D341Med (cell line): ENCODE data around the gene ZNF582.

Experiments
- DNase-seq: peaks from one replicate; pipeline ENCODE4 v3.0.0; 2012; ENCODE audit warnings: low spot score

ZNF582 gene

DNA sequence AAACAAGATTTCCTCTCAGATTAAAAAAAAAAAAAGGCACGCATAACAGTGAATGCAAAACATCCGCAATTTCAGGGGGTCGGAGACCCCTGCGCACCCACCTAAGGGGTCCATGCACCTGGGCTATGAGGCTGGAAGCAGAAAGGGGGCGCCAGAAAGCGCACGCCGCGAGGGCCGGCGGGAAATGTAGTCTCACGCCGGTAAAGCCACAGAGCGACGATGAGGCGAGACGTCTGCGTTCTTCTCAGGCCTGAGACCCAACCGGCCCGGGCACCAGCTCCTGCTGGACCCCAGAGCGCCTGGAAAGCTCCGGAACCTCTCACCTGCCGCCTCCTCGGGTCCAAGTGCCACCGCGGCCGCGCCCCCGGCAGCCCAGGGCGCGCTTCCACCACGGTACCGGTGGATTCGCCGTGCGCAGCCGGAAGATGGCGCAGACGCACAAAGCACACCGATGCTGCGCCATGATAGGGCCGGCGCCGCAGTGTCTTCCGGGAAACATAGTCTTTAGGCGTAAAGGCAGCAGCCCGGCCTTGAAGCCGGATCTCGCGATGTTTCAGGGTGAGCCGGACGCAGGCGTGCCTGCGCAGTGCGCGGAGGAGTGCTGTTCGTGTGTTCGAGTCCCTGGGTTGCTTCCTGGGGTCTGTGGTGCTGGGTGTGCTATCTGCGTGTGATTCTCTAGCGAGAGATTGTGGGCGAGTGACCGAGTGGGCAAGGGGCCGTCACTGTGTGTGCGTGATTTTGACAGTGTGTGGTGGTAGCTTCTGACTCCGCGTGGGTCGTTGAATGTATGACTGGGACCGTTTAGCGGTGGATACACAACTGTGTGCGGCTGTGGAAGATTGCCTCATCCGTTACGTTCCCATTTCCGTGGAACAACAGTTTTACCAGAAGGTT, at the start of gene ZNF582:
Gene ZNF582 (minus strand): TSS at position 416 of the 894 bp plus-strand sequence. CDS start 1,782 bp downstream, outside the sequence.
- peak; percentile 94 for DNase-seq

DNA sequence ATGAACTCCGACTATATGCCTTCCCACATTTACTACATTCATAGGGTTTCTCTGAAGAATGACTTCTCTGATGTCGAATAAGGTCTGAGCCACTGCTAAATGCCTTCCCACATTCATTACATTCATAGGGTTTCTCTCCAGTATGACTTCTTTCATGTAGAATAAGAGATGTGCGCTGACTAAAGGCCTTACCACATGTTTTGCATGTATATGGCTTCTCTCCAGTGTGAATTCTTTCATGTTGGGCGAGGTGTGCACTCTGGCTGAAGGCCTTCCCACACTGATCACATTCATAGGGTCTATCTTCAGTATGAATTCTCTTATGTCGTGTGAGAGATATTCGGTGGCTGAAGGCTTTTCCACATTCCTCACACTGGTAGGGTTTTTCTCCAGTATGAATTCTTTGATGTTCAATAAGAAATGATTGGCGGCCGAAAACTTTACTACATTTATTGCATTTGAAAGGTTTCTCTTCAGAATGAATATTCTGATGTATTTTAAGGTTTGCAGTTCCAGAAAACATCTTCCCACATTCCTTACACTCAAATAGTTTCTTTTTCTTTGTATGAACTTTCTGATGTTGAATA, 48.0 kb upstream of the ZNF582 start:
- no peak for DNase-seq

DNA sequence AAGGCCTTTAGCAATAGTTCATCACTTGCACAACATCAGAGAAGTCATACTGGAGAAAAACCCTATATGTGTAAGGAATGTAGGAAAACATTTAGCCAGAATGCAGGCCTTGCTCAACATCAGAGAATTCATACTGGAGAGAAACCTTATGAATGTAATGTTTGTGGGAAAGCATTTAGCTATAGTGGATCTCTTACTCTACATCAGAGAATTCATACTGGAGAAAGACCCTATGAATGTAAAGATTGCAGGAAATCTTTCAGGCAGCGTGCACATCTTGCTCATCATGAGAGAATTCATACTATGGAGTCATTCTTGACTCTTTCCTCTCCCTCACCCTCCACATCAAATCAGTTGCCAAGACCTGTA, 30.6 kb upstream of the ZNF582 start:
- DNase-seq, result no peak

DNA sequence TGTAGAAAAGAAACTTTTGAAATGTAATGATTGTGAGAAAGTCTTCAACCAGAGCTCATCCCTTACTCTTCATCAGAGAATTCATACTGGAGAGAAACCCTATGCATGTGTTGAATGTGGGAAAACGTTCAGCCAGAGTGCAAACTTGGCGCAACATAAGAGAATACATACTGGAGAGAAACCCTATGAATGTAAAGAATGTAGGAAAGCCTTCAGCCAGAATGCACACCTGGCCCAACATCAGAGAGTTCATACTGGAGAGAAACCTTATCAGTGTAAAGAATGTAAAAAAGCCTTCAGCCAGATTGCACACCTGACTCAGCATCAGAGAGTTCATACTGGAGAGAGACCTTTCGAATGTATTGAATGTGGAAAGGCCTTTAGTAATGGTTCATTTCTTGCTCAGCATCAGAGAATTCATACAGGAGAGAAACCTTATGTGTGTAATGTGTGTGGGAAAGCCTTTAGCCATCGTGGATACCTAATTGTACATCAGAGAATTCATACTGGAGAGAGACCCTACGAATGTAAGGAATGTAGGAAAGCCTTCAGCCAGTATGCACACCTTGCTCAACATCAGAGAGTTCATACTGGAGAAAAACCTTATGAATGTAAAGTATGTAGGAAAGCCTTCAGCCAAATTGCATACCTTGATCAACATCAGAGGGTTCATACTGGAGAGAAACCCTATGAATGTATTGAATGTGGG, 30.1 kb upstream of the ZNF582 start:
- DNase-seq, result no peak

DNA sequence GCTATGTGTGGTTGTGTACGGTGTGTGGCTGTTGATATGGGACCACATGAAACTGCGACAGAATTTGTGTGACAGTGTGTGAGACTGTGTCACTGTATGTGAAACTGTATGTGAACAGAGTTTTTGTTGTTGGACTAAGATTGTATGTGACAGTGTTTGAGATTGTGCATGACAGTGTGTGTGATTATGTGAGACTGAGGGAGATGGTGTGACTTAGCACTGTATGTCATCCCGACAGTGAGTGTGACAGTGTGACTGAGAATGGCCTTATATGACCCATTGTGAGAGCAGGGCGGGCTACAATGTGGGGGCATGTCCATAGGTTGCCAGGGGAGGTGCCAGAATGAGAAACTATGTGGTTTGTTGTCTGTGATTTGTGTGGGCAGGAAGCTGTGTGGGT, 11.7 kb upstream of the ZNF582 start:
- DNase-seq, result no peak

DNA sequence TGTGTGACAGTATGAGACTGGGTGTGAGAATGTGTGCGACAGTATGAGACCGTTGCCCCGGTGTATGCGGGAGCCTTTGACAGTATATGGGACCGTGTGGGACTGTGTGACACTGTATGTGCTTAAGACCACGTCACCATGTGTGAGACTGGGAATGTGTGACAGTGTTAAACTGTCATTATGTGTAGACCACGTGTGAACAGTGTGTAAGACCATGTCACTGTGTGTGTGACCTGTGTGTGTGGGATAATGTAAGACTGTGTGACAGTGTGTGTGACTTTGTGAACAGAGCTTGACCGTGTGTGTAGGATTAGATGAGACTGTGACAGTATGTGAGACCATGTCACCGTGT, 11.3 kb upstream of the ZNF582 start:
- DNase-seq, result peak; percentile 33

DNA sequence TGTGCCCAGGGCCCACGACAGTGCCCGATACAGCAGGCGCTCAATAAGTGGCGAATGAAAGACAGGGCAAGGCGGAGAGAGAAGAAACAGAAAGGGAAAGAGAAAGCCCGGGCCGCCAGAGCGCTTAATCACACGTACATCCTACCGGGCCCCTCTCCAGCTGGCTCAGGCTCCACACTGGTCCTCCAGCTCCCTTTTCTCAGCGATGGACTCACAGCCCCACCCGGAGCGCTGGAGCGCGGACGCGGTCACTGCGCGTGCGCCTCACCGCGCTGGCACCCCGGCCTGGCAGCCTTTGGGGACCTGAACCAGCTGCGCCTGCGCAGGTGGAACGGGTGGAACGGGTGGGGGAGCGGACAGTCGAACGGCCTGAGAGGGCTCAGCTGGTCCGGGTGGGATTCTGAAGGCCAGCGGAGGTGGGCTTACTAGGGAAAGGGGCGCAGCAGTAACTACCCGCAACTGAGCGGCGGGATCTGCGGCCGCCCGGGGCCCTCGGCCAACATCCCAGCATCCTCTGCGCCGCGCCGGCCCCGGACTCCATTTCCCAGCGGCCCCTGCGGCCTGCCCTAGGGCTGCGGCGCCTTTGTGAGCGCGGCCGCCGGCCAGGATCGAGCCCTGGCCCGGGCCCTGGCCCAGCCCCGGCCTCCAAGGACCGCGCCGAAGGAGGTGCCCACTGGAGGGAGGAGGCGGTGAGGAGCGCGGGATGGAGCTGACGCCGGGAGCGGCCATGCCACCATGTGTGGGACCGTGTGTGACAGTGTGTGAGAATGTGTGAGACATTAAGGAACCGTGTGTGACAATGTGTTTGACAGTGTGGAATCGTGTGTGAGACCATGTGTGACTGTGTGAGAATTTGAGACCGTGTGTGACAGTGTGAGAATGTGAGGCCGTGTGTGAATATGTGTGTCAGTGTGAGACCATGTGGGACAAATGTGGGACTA, 10.7 kb upstream of the ZNF582 start, which contains the start of gene ZNF583:
Gene ZNF583 (plus strand): TSS at position 569 of the 941 bp plus-strand sequence. CDS start 2,783 bp downstream, outside the sequence.
- DNase-seq, result peak; percentile 98

DNA sequence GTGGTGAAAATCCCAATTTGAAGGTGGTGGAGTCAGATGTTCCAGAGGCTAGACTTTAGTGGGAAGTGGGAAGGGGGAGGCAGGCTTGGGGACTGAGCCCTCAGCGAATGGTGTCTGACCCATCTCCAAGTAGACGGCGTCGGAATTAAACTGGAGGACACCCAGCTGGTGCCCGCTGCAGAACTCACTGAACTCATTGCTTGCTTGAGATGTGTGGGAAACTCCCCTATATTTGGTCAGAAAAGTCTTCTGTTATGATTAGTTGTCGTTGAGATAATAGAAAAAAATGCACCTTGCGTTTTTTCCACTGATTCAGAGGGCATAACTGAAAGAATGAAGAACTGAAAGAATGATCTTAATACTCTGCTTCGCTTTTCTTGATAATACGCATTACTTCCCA, 9.9 kb upstream of the ZNF582 start:
- no peak for DNase-seq

DNA sequence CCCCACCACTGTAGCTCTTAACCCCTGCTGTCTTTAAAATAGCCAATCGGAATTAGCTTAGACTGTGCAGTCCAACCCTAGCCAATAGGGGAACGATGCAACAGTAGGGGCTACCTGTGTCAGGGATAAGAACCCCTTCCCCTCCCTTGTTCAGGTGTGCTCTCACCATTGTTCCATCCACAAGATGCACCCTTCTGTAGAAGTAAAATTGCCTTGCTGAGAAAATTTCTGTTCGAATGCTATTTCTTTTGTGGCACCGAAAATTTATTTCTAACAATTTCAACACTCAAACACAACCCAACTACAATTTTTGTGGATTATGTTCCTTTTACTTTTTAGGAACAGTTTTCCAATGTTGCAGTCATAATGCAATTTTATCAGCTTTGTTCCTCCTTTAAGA, 7.2 kb upstream of the ZNF582 start:
- no peak for DNase-seq

DNA sequence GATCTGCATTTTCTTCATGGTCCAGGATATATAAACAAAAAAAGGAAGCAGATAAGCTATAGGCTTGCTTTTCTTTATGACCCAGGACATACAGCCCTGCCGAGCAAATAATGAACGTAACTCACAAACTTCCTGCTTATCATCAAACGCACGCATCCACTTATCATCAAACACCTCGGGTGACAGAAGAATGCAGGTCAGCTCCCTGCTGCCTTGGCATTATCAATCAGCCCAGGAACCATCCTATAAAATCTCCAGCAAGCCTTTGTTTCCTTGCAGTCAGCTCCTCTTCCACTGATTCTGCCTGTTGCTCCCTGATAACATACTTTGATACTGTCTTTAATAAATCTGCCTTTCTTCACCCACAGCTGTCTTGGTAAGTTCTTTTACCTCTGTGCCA, 5.5 kb upstream of the ZNF582 start:
- DNase-seq, result no peak

DNA sequence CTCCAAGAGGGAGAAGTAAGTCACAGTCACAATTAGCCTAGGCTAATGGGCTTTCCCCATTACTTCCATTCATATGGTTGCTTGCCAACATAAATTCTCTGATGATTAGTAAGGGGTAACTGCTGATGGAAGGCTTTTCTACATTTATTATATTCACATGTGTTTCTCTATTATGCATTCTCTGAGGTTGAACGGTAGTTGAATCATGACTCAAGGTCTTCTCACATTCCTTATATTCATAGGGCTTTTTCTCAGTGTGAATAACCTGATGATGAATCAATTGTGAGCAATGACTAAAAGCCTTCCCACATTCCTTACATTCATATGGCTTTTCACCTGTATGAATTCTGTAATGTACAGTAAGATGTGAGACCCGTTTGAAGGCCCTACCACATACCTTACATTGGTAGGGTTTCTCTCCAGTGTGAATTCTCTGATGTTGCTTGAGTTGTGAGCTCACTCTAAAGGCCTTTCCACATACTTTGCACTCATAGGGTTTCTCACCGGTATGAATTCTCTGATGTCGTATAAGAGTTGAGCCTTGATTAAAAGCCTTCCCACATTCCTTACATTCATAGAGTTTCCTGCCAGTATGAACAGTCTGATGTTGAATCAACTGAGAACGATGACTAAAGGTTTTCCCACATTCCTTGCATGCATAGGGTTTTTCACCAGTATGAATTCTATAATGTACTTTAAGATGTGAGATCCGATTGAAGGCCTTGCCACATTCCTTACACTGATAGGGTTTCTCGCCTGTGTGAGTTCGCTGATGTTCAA, 9.3 kb downstream of the ZNF582 start:
- DNase-seq, result no peak

DNA sequence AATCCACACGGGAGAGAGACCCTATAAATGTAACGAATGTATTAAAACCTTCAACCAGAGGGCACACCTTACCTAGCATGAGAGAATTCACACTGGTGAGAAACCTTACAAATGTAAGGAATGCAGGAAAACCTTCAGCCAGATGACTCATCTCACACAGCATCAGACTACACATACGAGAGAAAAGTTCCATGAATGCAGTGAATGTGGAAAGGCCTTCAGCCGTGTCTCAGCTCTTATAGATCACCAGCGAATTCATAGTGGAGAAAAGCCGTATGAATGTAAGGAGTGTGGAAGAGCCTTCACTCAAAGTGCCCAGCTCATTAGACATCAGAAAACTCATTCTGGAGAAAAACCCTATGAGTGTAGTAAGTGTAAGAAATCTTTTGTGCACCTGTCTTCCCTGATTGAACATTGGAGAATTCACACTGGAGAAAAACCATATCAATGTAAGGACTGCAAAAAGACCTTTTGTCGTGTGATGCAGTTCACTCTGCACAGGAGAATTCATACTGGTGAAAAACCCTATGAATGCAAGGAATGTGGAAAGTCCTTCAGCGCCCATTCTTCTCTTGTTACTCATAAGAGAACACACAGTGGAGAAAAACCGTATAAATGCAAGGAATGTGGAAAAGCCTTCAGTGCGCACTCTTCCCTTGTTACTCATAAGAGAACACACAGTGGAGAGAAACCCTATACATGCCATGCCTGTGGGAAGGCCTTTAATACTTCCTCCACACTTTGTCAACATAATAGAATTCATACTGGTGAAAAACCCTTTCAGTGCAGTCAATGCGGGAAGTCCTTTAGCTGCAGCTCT, 16.0 kb downstream of the ZNF582 start:
- DNase-seq, result no peak

DNA sequence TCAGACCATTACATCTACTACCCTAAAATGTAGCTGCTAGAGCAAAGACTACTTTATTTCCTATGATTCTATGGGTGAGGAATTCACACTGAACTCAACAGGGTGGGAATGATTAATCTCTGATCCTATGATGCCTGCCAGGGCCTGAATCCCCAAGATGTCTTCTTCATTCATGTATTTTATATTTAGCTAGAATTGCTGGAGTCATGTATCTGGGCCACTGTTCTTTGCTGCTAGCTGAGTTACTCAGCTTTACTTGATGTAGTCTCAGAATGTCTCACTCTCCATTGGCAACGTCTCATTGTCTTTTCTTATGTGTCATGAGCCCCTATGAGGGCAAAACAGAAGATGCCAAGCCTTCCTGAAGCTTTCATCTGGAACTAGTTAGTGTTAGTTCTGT, 21.1 kb downstream of the ZNF582 start:
- DNase-seq, result no peak

DNA sequence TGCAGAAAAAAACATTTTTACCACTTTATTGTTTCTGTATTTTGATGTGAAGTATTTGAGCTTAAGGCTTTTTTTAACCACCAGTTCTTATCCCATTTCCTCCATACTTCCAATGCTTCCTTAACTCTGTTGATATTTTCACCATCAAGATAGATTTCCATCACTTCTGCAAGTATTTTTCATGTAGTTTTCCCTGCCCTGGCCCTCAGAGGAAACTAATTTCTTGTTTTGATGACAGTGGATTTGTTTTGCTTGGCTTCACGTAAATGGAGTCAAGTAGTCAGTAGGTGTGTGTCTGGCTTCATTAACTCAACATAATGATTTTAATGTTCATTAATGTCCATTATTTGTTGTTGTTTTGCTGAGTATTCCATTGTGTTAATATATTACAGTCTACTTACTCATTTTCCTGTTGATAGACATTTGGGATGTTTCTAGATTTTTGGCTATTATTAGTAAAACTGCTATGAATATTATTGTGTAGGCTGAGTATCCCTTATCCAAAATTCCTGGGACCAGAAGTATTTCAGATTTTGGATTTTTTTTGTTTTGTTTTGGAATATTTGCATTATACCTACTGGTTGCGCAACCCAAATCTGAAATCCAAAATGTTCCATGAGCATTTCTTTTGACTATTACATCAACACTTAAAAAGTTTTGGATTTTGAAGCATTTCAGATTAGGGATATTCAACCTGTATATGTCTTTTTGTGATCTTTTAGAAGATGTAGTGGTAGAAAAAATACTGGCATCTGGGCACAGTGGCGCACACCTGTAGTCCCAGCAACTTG, 23.3 kb downstream of the ZNF582 start:
- no peak for DNase-seq

DNA sequence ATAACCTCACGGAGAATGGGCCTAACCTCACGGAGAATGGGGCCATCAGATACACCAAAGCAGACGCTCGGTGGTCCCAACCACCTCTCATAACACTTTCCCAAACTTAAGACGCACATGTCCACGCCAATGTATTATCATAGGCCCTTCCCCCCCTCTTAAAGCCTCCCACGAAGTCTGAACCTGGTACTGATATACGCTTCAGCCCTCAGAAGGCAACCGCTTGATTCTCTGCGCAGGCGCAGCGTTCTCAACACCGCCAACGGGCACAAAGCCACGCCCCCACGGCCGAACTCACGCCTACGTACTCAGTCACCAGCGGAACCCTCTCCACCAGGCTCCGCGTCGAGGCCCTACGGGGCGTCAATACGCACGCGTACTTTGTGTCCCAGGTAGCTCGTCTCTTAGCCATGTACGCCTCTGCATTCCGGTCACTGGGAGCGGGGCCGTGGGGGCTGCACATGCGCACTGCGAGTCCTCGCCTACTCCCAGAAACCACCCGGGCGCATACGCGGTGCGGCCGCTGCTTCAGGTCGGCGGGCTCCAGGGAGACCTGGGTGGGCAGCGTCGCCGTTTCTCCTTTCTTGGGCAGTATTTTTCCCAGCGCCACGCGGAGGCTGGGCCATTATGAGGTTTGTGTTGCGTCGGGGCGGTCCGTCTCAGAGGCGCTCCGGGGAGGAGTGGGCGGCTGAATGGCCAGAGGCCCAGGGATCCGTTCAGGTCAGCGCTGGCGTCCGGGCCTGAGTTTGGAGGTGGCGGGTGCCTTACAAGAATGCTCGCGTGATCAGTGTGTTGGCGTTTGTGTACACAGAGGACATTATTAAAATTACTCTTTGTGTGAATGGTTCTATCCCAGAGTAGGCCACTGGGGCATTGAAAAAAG, 25.3 kb downstream of the ZNF582 start:
- peak; percentile 96 for DNase-seq

DNA sequence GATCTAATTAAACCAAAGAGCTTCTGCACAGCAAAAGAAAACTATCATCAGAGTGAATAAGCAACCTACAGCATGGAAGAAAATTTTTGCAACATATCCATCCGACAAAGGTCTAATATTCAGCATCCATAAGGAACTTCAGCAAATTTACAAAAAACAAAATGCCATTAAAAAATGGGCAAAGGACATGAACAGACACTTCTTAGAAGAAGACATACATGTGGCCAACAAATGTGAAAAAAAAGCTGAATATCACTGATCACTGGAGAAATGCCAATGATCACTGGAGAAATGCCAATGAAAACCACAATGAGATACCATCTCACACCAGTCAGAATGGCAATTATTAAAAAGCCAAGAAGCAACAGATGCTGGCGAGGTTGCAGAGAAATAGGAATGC, 32.5 kb downstream of the ZNF582 start:
- DNase-seq, result no peak

DNA sequence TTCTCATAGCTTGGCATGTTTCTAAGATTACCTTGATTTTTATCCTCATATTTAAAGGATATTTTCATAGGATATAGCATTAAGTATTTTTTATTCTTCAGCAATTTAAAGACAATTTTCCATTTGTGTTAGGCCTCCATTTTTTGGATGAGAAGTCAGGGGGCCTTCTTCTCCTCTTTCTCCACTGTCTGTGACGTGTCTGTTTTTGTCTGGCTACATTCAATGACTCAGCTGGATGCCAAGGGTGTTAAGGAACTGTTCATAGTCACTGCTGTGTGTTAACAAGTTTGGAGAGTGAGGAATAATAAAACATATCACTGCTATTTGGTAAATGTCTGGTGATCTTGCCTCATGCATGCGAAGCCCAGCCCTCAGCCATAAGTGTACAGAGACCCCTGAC, 36.4 kb downstream of the ZNF582 start:
- no peak for DNase-seq

DNA sequence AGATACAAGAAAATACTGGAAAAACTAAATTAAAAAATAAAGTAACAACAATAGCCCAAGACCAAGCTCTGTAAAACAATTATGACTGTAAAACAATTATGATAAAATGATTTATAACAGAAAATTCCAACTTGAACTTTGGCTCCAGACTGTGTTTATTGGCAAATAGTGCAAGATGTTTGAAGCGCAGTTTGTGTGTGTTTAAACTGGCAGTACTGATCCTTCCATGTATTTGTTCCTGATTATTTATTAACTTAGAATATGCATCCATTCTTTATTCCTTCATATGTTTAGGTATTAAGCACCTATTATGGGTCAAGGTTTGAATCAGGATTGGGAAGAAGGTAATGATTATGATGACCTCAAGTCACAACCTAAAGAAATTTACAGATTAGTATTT, 37.8 kb downstream of the ZNF582 start:
- no peak for DNase-seq
